ENCODE results near the gene AMFR.
"Not testable (repeated sequence)": the region's sequence is repeated elsewhere in the genome, so short reads cannot be mapped to it uniquely, and the experiment has no call there.

Gene AMFR

DNA sequence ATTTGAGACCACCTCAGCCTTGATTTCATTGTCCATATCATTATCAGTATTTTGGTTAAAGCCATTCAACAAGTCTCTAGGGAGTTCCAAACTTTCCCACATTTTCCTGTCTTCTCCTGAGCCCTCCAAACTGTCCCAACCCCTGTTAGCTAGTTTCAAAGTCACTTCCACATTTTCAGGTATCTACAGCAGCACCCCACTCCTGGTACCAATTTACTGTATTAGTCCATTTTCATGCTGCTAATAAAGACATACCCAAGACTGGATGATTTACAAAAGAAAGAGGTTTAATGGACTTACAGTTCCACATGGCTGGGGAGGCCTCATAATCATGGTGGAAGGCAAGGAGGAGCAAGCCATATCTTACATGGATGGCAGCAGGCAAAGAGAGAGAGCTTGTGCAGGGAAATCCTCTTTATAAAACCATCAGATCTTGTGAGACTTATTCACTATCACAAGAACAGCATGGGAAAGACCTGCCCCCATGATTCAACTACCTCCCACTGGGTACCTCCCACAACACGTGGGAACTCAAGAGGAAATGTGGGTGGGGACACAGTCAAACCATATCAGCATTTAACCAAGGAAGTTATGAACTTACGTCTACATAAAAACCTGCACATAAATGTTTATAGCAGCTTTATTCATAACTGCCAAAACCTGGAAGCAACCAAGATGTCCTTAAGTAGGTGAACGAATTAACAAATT, 44.4 kb downstream of the AMFR start:
- H3K27ac ChIP-seq (ENCODE audit: low read length, poor library complexity, severe bottlenecking); H3K4me1 ChIP-seq (ENCODE audit: control insufficient read depth, insufficient read depth, low read depth, low read length); H3K4me2 ChIP-seq (ENCODE audit: low read length, poor library complexity, severe bottlenecking); H3K4ac ChIP-seq (ENCODE audit: low read depth in 1 of 2, low read length in 2 of 2); H2BK12ac ChIP-seq (ENCODE audit: low read length in 2 of 2); H3K27me3 ChIP-seq (ENCODE audit: control insufficient read depth in 1 of 2, insufficient read depth in 1 of 2, low read length in 2 of 2); DNase-seq; H2AFZ ChIP-seq (ENCODE audit: low read depth, low read length); H2AK5ac ChIP-seq (ENCODE audit: low read length, severe bottlenecking); H3K4me3 ChIP-seq (ENCODE audit: insufficient read depth in 1 of 2, low read depth in 1 of 2, low read length in 2 of 2); H4K91ac ChIP-seq (ENCODE audit: low read length); H3K9ac ChIP-seq (ENCODE audit: low read length); H3K18ac ChIP-seq (ENCODE audit: low read depth in 1 of 2, low read length in 2 of 2); H3K14ac ChIP-seq (ENCODE audit: low read length in 2 of 2); H2BK15ac ChIP-seq (ENCODE audit: low read depth, poor library complexity, severe bottlenecking); H2BK5ac ChIP-seq (ENCODE audit: low read depth, low read length, poor library complexity, severe bottlenecking); H4K8ac ChIP-seq (ENCODE audit: low read length); H2BK120ac ChIP-seq (ENCODE audit: low read depth, low read length); H3K23ac ChIP-seq (ENCODE audit: low read length in 2 of 2): not testable (repeated sequence)
- H3K9me3 ChIP-seq (ENCODE audit: control insufficient read depth, low read length): peaks cover 25% of the 10 kb centered on the region
- 100% methylated on average over 2 of the region's 3 CpGs for WGBS
- H3K79me1 ChIP-seq (replicated peaks; ENCODE audit: low read length, poor library complexity, severe bottlenecking): peaks cover 18% of the 10 kb centered on the region
- H3K36me3 ChIP-seq (ENCODE audit: control insufficient read depth in 1 of 2, insufficient read depth in 2 of 2, low read depth in 1 of 2, low read length in 2 of 2): peaks cover 28 to 91% of the 10 kb centered on the region in 2 experiments

DNA sequence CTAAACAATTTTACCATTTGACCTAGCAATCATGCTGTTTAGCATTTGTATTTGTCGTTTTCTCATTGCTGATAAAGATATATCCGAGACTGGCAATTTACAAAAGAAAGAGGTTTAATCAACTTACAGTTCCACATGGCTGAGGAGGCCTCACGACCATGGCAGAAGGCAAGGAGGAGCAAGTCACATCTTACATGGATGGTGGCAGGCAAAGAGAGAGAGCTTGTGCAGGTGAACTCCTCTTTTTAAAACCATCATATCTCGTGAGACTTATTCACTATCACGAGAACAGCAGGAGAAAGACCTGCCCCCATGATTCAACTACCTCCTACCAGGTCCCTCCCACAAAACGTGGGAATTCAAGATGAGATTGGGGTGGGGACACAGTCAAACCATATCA, 46.3 kb downstream of the AMFR start:
- not testable (repeated sequence) for H2BK12ac ChIP-seq (ENCODE audit: low read length in 2 of 2); H2BK120ac ChIP-seq (ENCODE audit: low read depth, low read length); H3K9ac ChIP-seq (ENCODE audit: low read length); H2BK5ac ChIP-seq (ENCODE audit: low read depth, low read length, poor library complexity, severe bottlenecking); H2AFZ ChIP-seq (ENCODE audit: low read depth, low read length); H4K91ac ChIP-seq (ENCODE audit: low read length); H2BK15ac ChIP-seq (ENCODE audit: low read depth, poor library complexity, severe bottlenecking); H2AK5ac ChIP-seq (ENCODE audit: low read length, severe bottlenecking); H3K27me3 ChIP-seq (ENCODE audit: control insufficient read depth in 1 of 2, insufficient read depth in 1 of 2, low read length in 2 of 2); DNase-seq; H3K4me1 ChIP-seq (ENCODE audit: control insufficient read depth, insufficient read depth, low read depth, low read length); H3K23ac ChIP-seq (ENCODE audit: low read length in 2 of 2); H3K4ac ChIP-seq (ENCODE audit: low read depth in 1 of 2, low read length in 2 of 2); H3K18ac ChIP-seq (ENCODE audit: low read depth in 1 of 2, low read length in 2 of 2); H3K14ac ChIP-seq (ENCODE audit: low read length in 2 of 2); H4K8ac ChIP-seq (ENCODE audit: low read length); H3K4me2 ChIP-seq (ENCODE audit: low read length, poor library complexity, severe bottlenecking); H3K27ac ChIP-seq (ENCODE audit: low read length, poor library complexity, severe bottlenecking); H3K4me3 ChIP-seq (ENCODE audit: insufficient read depth in 1 of 2, low read depth in 1 of 2, low read length in 2 of 2)
- Histone ChIP-seq H3K79me1 (replicated peaks; ENCODE audit: low read length, poor library complexity, severe bottlenecking) (peaks cover 14% of the 10 kb centered on the region), H3K9me3 (ENCODE audit: control insufficient read depth, low read length) (peaks cover 25% of the 10 kb centered on the region), H3K36me3 (ENCODE audit: control insufficient read depth in 1 of 2, insufficient read depth in 2 of 2, low read depth in 1 of 2, low read length in 2 of 2) (peaks cover 17 to 78% of the 10 kb centered on the region in 2 experiments)
- 94% methylated on average over 6 of the region's 6 CpGs for WGBS

DNA sequence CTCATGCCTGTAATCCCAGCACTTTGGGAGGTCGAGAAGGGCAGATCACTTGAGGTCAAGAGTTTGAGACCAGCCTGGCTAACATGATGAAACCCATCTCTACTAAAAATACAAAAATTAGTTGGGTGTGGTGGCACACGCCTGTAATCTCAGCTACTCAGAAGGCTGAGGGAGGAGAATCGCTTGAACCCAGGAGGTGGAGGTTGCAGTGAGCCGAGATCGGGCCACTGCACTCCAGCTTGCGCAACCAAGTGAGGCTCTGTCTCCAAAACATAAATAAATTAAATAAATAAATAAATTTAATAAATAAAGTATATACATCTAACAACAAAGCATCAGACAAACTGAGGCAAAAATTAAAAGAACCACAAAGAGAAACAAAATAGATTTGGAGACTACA, 49.6 kb downstream of the AMFR start:
- H4K91ac ChIP-seq (ENCODE audit: low read length); H4K8ac ChIP-seq (ENCODE audit: low read length); H3K14ac ChIP-seq (ENCODE audit: low read length in 2 of 2); H3K18ac ChIP-seq (ENCODE audit: low read depth in 1 of 2, low read length in 2 of 2); H2BK15ac ChIP-seq (ENCODE audit: low read depth, poor library complexity, severe bottlenecking); H2AFZ ChIP-seq (ENCODE audit: low read depth, low read length); H3K9ac ChIP-seq (ENCODE audit: low read length); H3K4me2 ChIP-seq (ENCODE audit: low read length, poor library complexity, severe bottlenecking); H3K4me3 ChIP-seq (ENCODE audit: insufficient read depth in 1 of 2, low read depth in 1 of 2, low read length in 2 of 2); H3K27ac ChIP-seq (ENCODE audit: low read length, poor library complexity, severe bottlenecking); DNase-seq; H2BK120ac ChIP-seq (ENCODE audit: low read depth, low read length); H3K23ac ChIP-seq (ENCODE audit: low read length in 2 of 2); H3K27me3 ChIP-seq (ENCODE audit: control insufficient read depth in 1 of 2, insufficient read depth in 1 of 2, low read length in 2 of 2); H2AK5ac ChIP-seq (ENCODE audit: low read length, severe bottlenecking); H2BK12ac ChIP-seq (ENCODE audit: low read length in 2 of 2); H3K4ac ChIP-seq (ENCODE audit: low read depth in 1 of 2, low read length in 2 of 2); H2BK5ac ChIP-seq (ENCODE audit: low read depth, low read length, poor library complexity, severe bottlenecking): not testable (repeated sequence)
- WGBS: 95% methylated on average over 3 of the region's 6 CpGs
- Histone ChIP-seq H3K79me1 (replicated peaks; ENCODE audit: low read length, poor library complexity, severe bottlenecking) (peaks cover 16% of the 10 kb centered on the region), H3K4me1 (ENCODE audit: control insufficient read depth, insufficient read depth, low read depth, low read length) (peaks cover 13% of the 10 kb centered on the region), H3K9me3 (ENCODE audit: control insufficient read depth, low read length) (peaks cover 10% of the 10 kb centered on the region), H3K36me3 (ENCODE audit: control insufficient read depth in 1 of 2, insufficient read depth in 2 of 2, low read depth in 1 of 2, low read length in 2 of 2) (peaks cover 13 to 58% of the 10 kb centered on the region in 2 experiments)

DNA sequence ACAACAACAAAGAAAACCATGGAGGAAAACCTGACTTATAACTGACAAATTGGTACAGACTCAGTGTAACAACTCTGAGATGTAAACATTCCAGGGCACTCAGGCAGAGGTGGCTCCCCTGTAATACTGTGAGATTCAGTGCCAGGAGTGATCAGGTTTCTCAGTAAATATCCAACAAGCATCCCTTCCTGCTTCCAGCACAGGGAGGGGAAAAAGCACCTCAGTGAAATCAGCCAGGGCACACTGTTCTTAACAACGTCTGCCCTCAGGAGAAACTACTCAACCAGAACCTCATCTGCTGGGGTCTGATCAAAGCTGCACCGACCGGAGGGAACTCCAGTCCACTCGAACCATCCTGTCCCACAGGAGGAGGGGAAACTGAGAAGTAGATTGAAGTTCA, 52.3 kb downstream of the AMFR start:
- no peak overlapping the region for H4K91ac ChIP-seq (ENCODE audit: low read length)
- no peak overlapping the region for H3K14ac ChIP-seq (ENCODE audit: low read length in 2 of 2)
- H3K79me1 ChIP-seq (replicated peaks; ENCODE audit: low read length, poor library complexity, severe bottlenecking): peaks cover 12% of the 10 kb centered on the region
- WGBS: 64% methylated on average over 2 of the region's 4 CpGs
- H3K9me3 ChIP-seq (ENCODE audit: control insufficient read depth, low read length): no peaks in the 10 kb centered on the region
- H2BK15ac ChIP-seq (ENCODE audit: low read depth, poor library complexity, severe bottlenecking): no peak overlapping the region
- H3K4ac ChIP-seq (ENCODE audit: low read depth in 1 of 2, low read length in 2 of 2): no peak overlapping the region
- H3K4me1 ChIP-seq (ENCODE audit: control insufficient read depth, insufficient read depth, low read depth, low read length): peaks cover 16% of the 10 kb centered on the region
- H2BK120ac ChIP-seq (ENCODE audit: low read depth, low read length): no peak overlapping the region
- no peak overlapping the region for H3K9ac ChIP-seq (ENCODE audit: low read length)
- H2AK5ac ChIP-seq (ENCODE audit: low read length, severe bottlenecking): no peak overlapping the region
- H2AFZ ChIP-seq (ENCODE audit: low read depth, low read length): no peak overlapping the region
- peaks cover 2 to 46% of the 10 kb centered on the region in 2 experiments for H3K36me3 ChIP-seq (ENCODE audit: control insufficient read depth in 1 of 2, insufficient read depth in 2 of 2, low read depth in 1 of 2, low read length in 2 of 2)
- peak overlapping the region; percentile 1 for H3K27ac ChIP-seq (ENCODE audit: low read length, poor library complexity, severe bottlenecking)
- H3K4me2 ChIP-seq (ENCODE audit: low read length, poor library complexity, severe bottlenecking): no peak overlapping the region
- no peak overlapping the region for H2BK12ac ChIP-seq (ENCODE audit: low read length in 2 of 2)
- H3K4me3 ChIP-seq (ENCODE audit: insufficient read depth in 1 of 2, low read depth in 1 of 2, low read length in 2 of 2): no peak overlapping the region
- no peaks in the 10 kb centered on the region for H3K27me3 ChIP-seq (ENCODE audit: control insufficient read depth in 1 of 2, insufficient read depth in 1 of 2, low read length in 2 of 2)
- no peak overlapping the region for H3K23ac ChIP-seq (ENCODE audit: low read length in 2 of 2)
- no peak overlapping the region for H4K8ac ChIP-seq (ENCODE audit: low read length)
- no peak overlapping the region for H3K18ac ChIP-seq (ENCODE audit: low read depth in 1 of 2, low read length in 2 of 2)
- DNase-seq: no peak
- no peak overlapping the region for H2BK5ac ChIP-seq (ENCODE audit: low read depth, low read length, poor library complexity, severe bottlenecking)

Data from mesenchymal stem cell (in vitro differentiated cells and primary cell).